Liver (tissue), 9 donors: ENCODE data around the gene CREB3L2. TPM values are rescaled to one million over a fixed set of nuclear protein-coding genes. Genes with fewer than 3 reads are reported as not detected.

Source experiments
- DNase-seq: peaks from one replicate; pipeline ENCODE4 v3.0.0-alpha.2; 2017; ENCODE audit warnings: low spot score
- H3K27ac ChIP-seq, 2 donors: one replicate each; pipeline ENCODE4 v1.7.0; 2013; ENCODE audit warnings: inconsistent platforms in 2 of 2, low read length in 2 of 2, control low read depth in 1 of 2, low read depth in 1 of 2, mild to moderate bottlenecking in 1 of 2
- H3K27me3 ChIP-seq, 4 donors: one replicate each; pipeline versions ENCODE4 v1.6.1 to v1.7.0; 2013; ENCODE audit warnings: low read length in 3 of 4, inconsistent platforms in 1 of 4, mild to moderate bottlenecking in 1 of 4, moderate library complexity in 1 of 4; ENCODE audit not compliant: control insufficient read depth in 4 of 4, insufficient read depth in 4 of 4
- H3K36me3 ChIP-seq, 4 donors: one replicate each; pipeline versions ENCODE4 v1.6.1 to v1.7.0; 2013; ENCODE audit warnings: low read length in 3 of 4, mild to moderate bottlenecking in 3 of 4, low read depth in 1 of 4, moderate library complexity in 1 of 4; ENCODE audit not compliant: control insufficient read depth in 4 of 4, insufficient read depth in 3 of 4
- H3K4me1 ChIP-seq, 4 donors: one replicate each; pipeline versions ENCODE4 v1.6.1 to v1.7.0; 2013; ENCODE audit warnings: low read length in 3 of 4, mild to moderate bottlenecking in 3 of 4, moderate library complexity in 1 of 4; ENCODE audit not compliant: control insufficient read depth in 4 of 4, insufficient read depth in 4 of 4
- H3K4me3 ChIP-seq, 3 donors: one replicate each; pipeline versions ENCODE4 v1.6.1 to v1.7.0; 2013; ENCODE audit warnings: low read length in 3 of 3, control low read depth in 1 of 3, low read depth in 1 of 3, mild to moderate bottlenecking in 1 of 3
- H3K9ac ChIP-seq, 2 donors: one replicate each; pipeline ENCODE4 v1.7.0; 2013; ENCODE audit warnings: low read length in 2 of 2, mild to moderate bottlenecking in 2 of 2, moderate library complexity in 2 of 2, control low read depth in 1 of 2, low read depth in 1 of 2
- H3K9me3 ChIP-seq, 4 donors: one replicate each; pipeline versions ENCODE4 v1.6.1 to v1.7.0; 2013; ENCODE audit warnings: low read length in 3 of 4; ENCODE audit not compliant: control insufficient read depth in 4 of 4
- ATF3 ChIP-seq: IDR thresholded peaks from 2 replicates; pipeline ENCODE4 v1.6.1; 2016; ENCODE audit warnings: antibody characterized with exemption
- CTCF ChIP-seq: fragments of 150-350 bp; IDR thresholded peaks from 2 replicates; pipeline ENCODE4 v1.5.1; 2017; ENCODE audit warnings: improper control_type of control experiment, low read depth, low read length; ENCODE audit not compliant: missing input control
- EGR1 ChIP-seq, 2 donors: IDR thresholded peaks; 2 replicates each; pipeline ENCODE4 v1.6.1; 2016 to 2018; ENCODE audit warnings: antibody characterized with exemption in 2 of 2, low read depth in 2 of 2
- FOXA1 ChIP-seq: IDR thresholded peaks from 2 replicates; pipeline ENCODE4 v1.6.1; 2016; ENCODE audit warnings: antibody characterized with exemption
- FOXA2 ChIP-seq: IDR thresholded peaks from 2 replicates; pipeline ENCODE4 v1.6.1; 2016; ENCODE audit warnings: antibody characterized with exemption
- GABPA ChIP-seq, 2 donors: IDR thresholded peaks in 1 of 2; conservative IDR thresholded peaks in 1 of 2; 2 replicates each; pipeline ENCODE4 v1.6.1; 2016; ENCODE audit warnings: antibody characterized with exemption in 2 of 2, mild to moderate bottlenecking in 1 of 2, moderate library complexity in 1 of 2
- HNF4A ChIP-seq, 2 donors: conservative IDR thresholded peaks; 2 replicates each; pipeline ENCODE4 v1.6.1; 2016; ENCODE audit warnings: antibody characterized with exemption in 2 of 2, mild to moderate bottlenecking in 2 of 2
- HNF4G ChIP-seq: IDR thresholded peaks from 2 replicates; pipeline ENCODE4 v1.6.1; 2016; ENCODE audit warnings: antibody characterized with exemption
- JUND ChIP-seq, 2 donors: IDR thresholded peaks; 2 replicates each; pipeline ENCODE4 v1.6.1; 2016; ENCODE audit warnings: antibody characterized with exemption in 2 of 2
- MAX ChIP-seq: IDR thresholded peaks from 2 replicates; pipeline ENCODE4 v1.6.1; 2016; ENCODE audit warnings: antibody characterized with exemption
- NR2F2 ChIP-seq: IDR thresholded peaks from 2 replicates; pipeline ENCODE4 v1.6.1; 2016; ENCODE audit warnings: antibody characterized with exemption
- RAD21 ChIP-seq, 2 donors: IDR thresholded peaks; 2 replicates each; pipeline ENCODE4 v1.6.1; 2016; ENCODE audit warnings: antibody characterized with exemption in 2 of 2, mild to moderate bottlenecking in 2 of 2
- REST ChIP-seq: IDR thresholded peaks from 2 replicates; pipeline ENCODE4 v1.6.1; 2016; ENCODE audit warnings: antibody characterized with exemption, mild to moderate bottlenecking
- RXRA ChIP-seq, 2 donors: IDR thresholded peaks; 2 replicates each; pipeline ENCODE4 v1.6.1; 2017 to 2018; ENCODE audit warnings: antibody characterized with exemption in 2 of 2, mild to moderate bottlenecking in 1 of 2
- SP1 ChIP-seq: IDR thresholded peaks from 2 replicates; pipeline ENCODE4 v1.6.1; 2018; ENCODE audit warnings: antibody characterized with exemption, mild to moderate bottlenecking
- TAF1 ChIP-seq: conservative IDR thresholded peaks from 2 replicates; pipeline ENCODE4 v1.6.1; 2016; ENCODE audit warnings: antibody characterized with exemption, mild to moderate bottlenecking
- YY1 ChIP-seq: IDR thresholded peaks from 2 replicates; pipeline ENCODE4 v1.6.1; 2016; ENCODE audit warnings: antibody characterized with exemption, mild to moderate bottlenecking
- ZBTB33 ChIP-seq: IDR thresholded peaks from 2 replicates; pipeline ENCODE4 v1.6.1; 2016; ENCODE audit warnings: antibody characterized with exemption
- WGBS: extraction: QIAGEN DNeasy Blood & Tissue Kit; methylation state at CpG from one replicate; pipeline ENCODE4 v1.1.7; 2013; 5-methylcytosine and 5-hydroxymethylcytosine counted together
- polyA plus RNA-seq, 2 donors: library from polyadenylated mRNA; stranded (reverse) in 1 of 2; unstranded in 1 of 2; fragments of 200-250 nt in 1 of 2; fragments of >200 nt in 1 of 2; fragmentation: Nextera tagmentation in 1 of 2; extraction: Ambion mirVana in 1 of 2; gene quantifications; one replicate each; pipeline versions ENCODE4 v1.2.1 to v1.2.3, GENCODE V29; 2013 to 2015
- total RNA-seq, 2 donors: library from RNA; depleted of rRNA; stranded (reverse); fragments of >200 nt; gene quantifications; one replicate each; pipeline ENCODE4 v1.2.3, GENCODE V29; 2014
- donor health status: healthy.
- donor health status: healthy.
- donor health status: healthy.
- donor health status: healthy.
- donor health status: healthy.

The CREB3L2 gene
- total RNA-seq (10 to 100 TPM; 12.9 to 16.6 TPM), polyA plus RNA-seq (1 to 10 TPM; 6.7 to 7.0 TPM)

- peak; percentile 75 for DNase-seq
- TF ChIP-seq MAX (no peak), YY1 (peak; percentile 39), REST (peak; percentile 55)
- WGBS = under 1% methylated on average over 47 of the region's 47 CpGs
- Histone ChIP-seq H3K4me3 (peak within 1 kb of the TSS; percentile 93 to 97 (median 94)), H3K27me3 (no peaks in the 10 kb centered on the region), H3K9ac (peak within 1 kb of the TSS; percentile 90 to 94), H3K9me3 (no peaks in the 10 kb centered on the region), H3K4me1 (peaks cover 0 to 25% (median 19%) of the 10 kb centered on the region in 4 donors), H3K27ac (peak within 1 kb of the TSS; percentile 97 to 98), H3K36me3 (no peaks in the 10 kb centered on the region)
These were observed at the start of gene CREB3L2 for GRCh38 chr7:138001529-138002095. CREB3L2 (minus strand) TSS chr7:138002086; CDS start chr7:138001705, 381 bp downstream.

GRCh38 chr7:138049505-138050116 is 47.7 kb upstream of the CREB3L2 start:
- DNase-seq = no peak
- H3K36me3 ChIP-seq = no peaks in the 10 kb centered on the region
- H3K27me3 ChIP-seq = no peaks in the 10 kb centered on the region
- H3K4me1 ChIP-seq = peaks cover 6 to 28% (median 20%) of the 10 kb centered on the region in 4 donors
- WGBS = 38% methylated on average over 1 of the region's 1 CpG
- peak; percentile 46 for TF ChIP-seq MAX
- no peak for TF ChIP-seq TAF1
- TF ChIP-seq REST = peak; percentile 28
- peak; percentile 96 to 97 for TF ChIP-seq HNF4A (conservative IDR thresholded peaks at IDR 0.05)
- TF ChIP-seq GABPA (IDR thresholded peaks at IDR 0.05 in 1 of 2, conservative IDR thresholded peaks at IDR 0.05 in 1 of 2) = no peak
- no peak for TF ChIP-seq CTCF
- TF ChIP-seq YY1 = peak; percentile 54
- TF ChIP-seq HNF4G = peak; percentile 86
- peak; percentile 95 to 96 for TF ChIP-seq RXRA (IDR thresholded peaks at IDR 0.05)
- TF ChIP-seq FOXA2 = peak; percentile 62
- TF ChIP-seq NR2F2 = peak; percentile 41
- peak; percentile 25 for TF ChIP-seq ZBTB33
- TF ChIP-seq RAD21 (IDR thresholded peaks at IDR 0.05) = peak; percentile 40 to 54
- TF ChIP-seq ATF3 = peak; percentile 36
- peak; percentile 73 to 89 for TF ChIP-seq JUND (IDR thresholded peaks at IDR 0.05)
- peak in 1 of 2 donors; percentile 16 for TF ChIP-seq EGR1 (IDR thresholded peaks at IDR 0.05; ENCODE audit: low read depth in 2 of 2)
- TF ChIP-seq SP1 = peak; percentile 93
- TF ChIP-seq FOXA1 = peak; percentile 51
- H3K9me3 ChIP-seq = no peaks in the 10 kb centered on the region
- peak overlapping the region in 1 of 2 donors; percentile 13 for H3K27ac ChIP-seq
- no peak overlapping the region for H3K4me3 ChIP-seq
- no peak overlapping the region for H3K9ac ChIP-seq
